DND-41 (cell line): ENCODE data around the gene LYST.

Experiments used
- CTCF ChIP-seq: IDR thresholded peaks from 2 replicates; pipeline ENCODE4 v1.5.1; 2012; ENCODE audit warnings: borderline replicate concordance, low read length, moderate library complexity, mild to moderate bottlenecking; ENCODE audit not compliant: poor library complexity, severe bottlenecking; ENCODE audit errors: extremely low read depth
- EZH2 ChIP-seq: IDR thresholded peaks from 3 replicates; pipeline ENCODE4 v1.6.1; 2012; ENCODE audit warnings: borderline replicate concordance, low read depth, mild to moderate bottlenecking, moderate library complexity, low read length, inconsistent platforms; ENCODE audit not compliant: severe bottlenecking

GRCh38 chr1:235759336-235759735 lies 107.4 kb downstream of the LYST start:
- TF ChIP-seq CTCF (no peak), EZH2 (no peak)
